Measurements from ENCODE around the gene AP3B1. TPM values are rescaled to one million over a fixed set of nuclear protein-coding genes. Genes with fewer than 3 reads are reported as not detected.

Gene AP3B1
- total RNA-seq, 1 experiment from 2014 or later = 45.3 TPM

- Histone ChIP-seq H3K27ac (ENCODE audit: low read depth, low read length, poor library complexity, severe bottlenecking) (no peak overlapping the region), H3K4me1 (ENCODE audit: insufficient read depth, low read length, poor library complexity, severe bottlenecking) (no peaks in the 10 kb centered on the region), H3K4me3 (ENCODE audit: low read depth, low read length, poor library complexity, severe bottlenecking) (no peak overlapping the region), H3K27me3 (replicated peaks; ENCODE audit: insufficient read depth, low read depth, low read length, poor library complexity) (no peaks in the 10 kb centered on the region), H3K9me3 (ENCODE audit: low read depth, low read length, poor library complexity, severe bottlenecking) (no peaks in the 10 kb centered on the region), H3K36me3 (ENCODE audit: insufficient read depth, low read length, poor library complexity, severe bottlenecking) (no peaks in the 10 kb centered on the region)
- POLR2A ChIA-PET (ENCODE audit: low non-redundant PET) = no interaction called here
- no peak for DNase-seq (ENCODE audit: low spot score)
- intact Hi-C loops (cut with micrococcal nuclease; ENCODE audit: unreplicated experiment) = no loop called here
- no peak for TF ChIP-seq EZH2 (IDR thresholded peaks at IDR 0.05; ENCODE audit: borderline replicate concordance, low read depth, low read length, poor library complexity, severe bottlenecking)
- no peak for TF ChIP-seq CTCF (conservative IDR thresholded peaks at IDR 0.05; ENCODE audit: low read depth, low read length)
- CTCF ChIA-PET = interaction anchor here (0.6 kb wide), 1 partner anchor 177 kb away, joined by 6 read pairs; no protein-coding TSS in a partner anchor
- BruUV-seq (replicated peaks) = no TSS peak
Measured at GRCh38 chr5:78062645-78063044, 231.9 kb downstream of the AP3B1 start.

- no TSS peak for BruUV-seq (replicated peaks)
- Histone ChIP-seq H3K4me1 (ENCODE audit: insufficient read depth, low read length, poor library complexity, severe bottlenecking) (no peaks in the 10 kb centered on the region), H3K9me3 (ENCODE audit: low read depth, low read length, poor library complexity, severe bottlenecking) (no peaks in the 10 kb centered on the region), H3K27ac (ENCODE audit: low read depth, low read length, poor library complexity, severe bottlenecking) (no peak overlapping the region), H3K4me3 (ENCODE audit: low read depth, low read length, poor library complexity, severe bottlenecking) (no peak overlapping the region), H3K27me3 (replicated peaks; ENCODE audit: insufficient read depth, low read depth, low read length, poor library complexity) (no peaks in the 10 kb centered on the region), H3K36me3 (ENCODE audit: insufficient read depth, low read length, poor library complexity, severe bottlenecking) (no peaks in the 10 kb centered on the region)
- TF ChIP-seq EZH2 (IDR thresholded peaks at IDR 0.05; ENCODE audit: borderline replicate concordance, low read depth, low read length, poor library complexity, severe bottlenecking) = no peak
- TF ChIP-seq CTCF (conservative IDR thresholded peaks at IDR 0.05; ENCODE audit: low read depth, low read length) = no peak
- intact Hi-C loops (cut with micrococcal nuclease; ENCODE audit: unreplicated experiment) = no loop called here
- POLR2A ChIA-PET (ENCODE audit: low non-redundant PET) = no interaction called here
- CTCF ChIA-PET = no interaction called here
- no peak for DNase-seq (ENCODE audit: low spot score)
Measured at GRCh38 chr5:78060421-78060820, 234.1 kb downstream of the AP3B1 start.

GRCh38 chr5:78058625-78059024, 235.9 kb downstream of the AP3B1 start:
- intact Hi-C loops (cut with micrococcal nuclease; ENCODE audit: unreplicated experiment) = no loop called here

More at GRCh38 chr5:78058625-78059024, 235.9 kb downstream of the AP3B1 start:
- CTCF ChIA-PET = no interaction called here
- Histone ChIP-seq H3K36me3 (ENCODE audit: insufficient read depth, low read length, poor library complexity, severe bottlenecking) (no peaks in the 10 kb centered on the region), H3K27me3 (replicated peaks; ENCODE audit: insufficient read depth, low read depth, low read length, poor library complexity) (no peaks in the 10 kb centered on the region), H3K27ac (ENCODE audit: low read depth, low read length, poor library complexity, severe bottlenecking) (no peak overlapping the region), H3K4me3 (ENCODE audit: low read depth, low read length, poor library complexity, severe bottlenecking) (no peak overlapping the region), H3K4me1 (ENCODE audit: insufficient read depth, low read length, poor library complexity, severe bottlenecking) (no peaks in the 10 kb centered on the region), H3K9me3 (ENCODE audit: low read depth, low read length, poor library complexity, severe bottlenecking) (no peaks in the 10 kb centered on the region)
- no peak for DNase-seq (ENCODE audit: low spot score)
- POLR2A ChIA-PET (ENCODE audit: low non-redundant PET) = no interaction called here
- no TSS peak for BruUV-seq (replicated peaks)
- no peak for TF ChIP-seq CTCF (conservative IDR thresholded peaks at IDR 0.05; ENCODE audit: low read depth, low read length)
- TF ChIP-seq EZH2 (IDR thresholded peaks at IDR 0.05; ENCODE audit: borderline replicate concordance, low read depth, low read length, poor library complexity, severe bottlenecking) = no peak
